ENCODE measurements around the gene RHBDF2. TPM values are rescaled to one million over a fixed set of nuclear protein-coding genes. Genes with fewer than 3 reads are reported as not detected.

RHBDF2 gene
- total RNA-seq, 4 donors from 2014 or later = 33.1 to 99.0 (median 73.5) TPM

DNA sequence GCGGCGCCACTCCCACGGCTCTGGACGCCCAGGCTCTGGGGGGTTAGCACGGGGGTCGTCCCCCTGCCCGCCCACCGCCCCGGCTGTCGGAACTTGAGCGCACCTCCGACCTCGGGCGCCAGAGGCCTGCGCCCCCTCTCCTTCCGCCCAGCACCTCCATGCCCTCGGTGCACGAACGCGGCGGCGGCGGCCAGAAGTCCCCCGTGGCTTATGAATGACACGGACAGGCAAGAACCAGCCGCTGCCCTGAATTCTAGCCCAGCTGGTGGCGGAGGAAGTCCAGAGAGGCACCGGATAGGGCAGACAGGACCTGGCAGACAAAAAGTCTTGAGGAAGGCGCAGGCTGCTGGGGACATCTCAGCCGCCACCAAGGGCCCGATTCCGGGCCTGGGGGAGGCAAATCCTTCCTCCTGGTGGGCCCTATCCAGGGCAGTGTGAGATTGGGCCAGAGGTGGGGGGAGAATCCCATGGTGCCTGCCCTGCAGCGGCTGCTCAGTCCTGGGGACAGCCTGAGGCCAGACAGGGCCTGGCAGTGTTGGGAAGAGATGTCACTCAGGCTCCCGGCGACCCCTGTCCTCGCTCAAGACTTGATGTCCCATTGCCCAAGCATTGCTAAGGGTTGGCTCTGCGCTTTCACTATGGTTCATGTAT lies 37.2 kb upstream of the RHBDF2 start:
- H3K27me3 ChIP-seq = no peaks in the 10 kb centered on the region
- DNase-seq (ENCODE audit: low spot score in 2 of 2) = no peak
- H3K27ac ChIP-seq = peak overlapping the region; percentile 69 to 91 (median 80)

DNA sequence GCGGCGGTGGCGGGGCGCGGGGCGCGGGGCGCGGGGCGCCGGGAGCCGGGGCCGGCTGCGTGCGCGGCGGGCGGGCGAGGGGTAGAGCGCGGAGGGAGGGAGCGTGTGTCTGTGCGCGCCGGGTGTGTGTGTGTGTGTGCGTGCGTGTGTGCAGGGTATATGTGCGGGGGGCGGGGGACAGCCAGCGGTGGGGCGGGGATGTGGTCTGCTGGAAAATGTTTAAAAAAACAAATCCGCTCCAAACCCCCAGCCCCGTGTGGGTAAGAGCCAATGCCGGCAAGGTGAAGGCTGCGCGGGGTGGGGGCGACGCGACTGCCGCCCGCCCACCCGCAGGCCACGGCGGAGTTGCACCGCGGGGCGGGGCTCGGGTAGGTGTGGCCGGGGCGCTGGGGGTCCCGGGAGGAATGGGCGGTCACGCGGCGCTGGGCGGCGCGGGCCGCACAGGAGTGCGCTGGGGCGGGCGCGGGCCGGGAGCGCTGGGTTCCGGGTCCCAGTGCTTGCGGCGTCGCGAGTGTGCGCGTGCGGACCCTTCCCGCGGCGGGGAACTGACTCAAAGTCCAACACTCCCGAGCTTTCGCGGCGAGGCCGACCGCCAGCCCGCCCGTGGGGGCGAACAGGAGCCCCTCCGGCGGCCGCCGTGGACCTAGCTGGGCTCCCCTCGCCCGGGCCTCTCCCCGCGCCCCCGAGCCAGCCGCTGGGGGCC lies 36.5 kb upstream of the RHBDF2 start, which contains the start of gene CYGB:
Gene CYGB, minus strand, starts transcription at position 132 of the 703 bp plus-strand sequence. CDS start 167 bp downstream, outside the sequence.
- peak within 1 kb of the TSS; percentile 39 to 61 (median 44) for H3K4me3 ChIP-seq
- 0 to 1% methylated on average over 10 to 20 of the region's 95 CpGs for WGBS, 2 donors
- peak within 1 kb of the TSS; percentile 72 to 91 (median 80) for H3K27ac ChIP-seq
- peaks cover 0 to 64% (median 19%) of the 10 kb centered on the region in 4 donors for H3K4me1 ChIP-seq
- DNase-seq (ENCODE audit: low spot score in 2 of 2) = peak in 1 of 2 donors; percentile 53
- no peaks in the 10 kb centered on the region for H3K27me3 ChIP-seq
- H3K9me3 ChIP-seq = no peaks in the 10 kb centered on the region
- H3K36me3 ChIP-seq = no peaks in the 10 kb centered on the region
- TF ChIP-seq POLR2A (IDR thresholded peaks at IDR 0.05) (peak in 1 of 2 donors; percentile 62), EP300 (IDR thresholded peaks at IDR 0.05) (no peak)
- TF ChIP-seq, protein P1, sequence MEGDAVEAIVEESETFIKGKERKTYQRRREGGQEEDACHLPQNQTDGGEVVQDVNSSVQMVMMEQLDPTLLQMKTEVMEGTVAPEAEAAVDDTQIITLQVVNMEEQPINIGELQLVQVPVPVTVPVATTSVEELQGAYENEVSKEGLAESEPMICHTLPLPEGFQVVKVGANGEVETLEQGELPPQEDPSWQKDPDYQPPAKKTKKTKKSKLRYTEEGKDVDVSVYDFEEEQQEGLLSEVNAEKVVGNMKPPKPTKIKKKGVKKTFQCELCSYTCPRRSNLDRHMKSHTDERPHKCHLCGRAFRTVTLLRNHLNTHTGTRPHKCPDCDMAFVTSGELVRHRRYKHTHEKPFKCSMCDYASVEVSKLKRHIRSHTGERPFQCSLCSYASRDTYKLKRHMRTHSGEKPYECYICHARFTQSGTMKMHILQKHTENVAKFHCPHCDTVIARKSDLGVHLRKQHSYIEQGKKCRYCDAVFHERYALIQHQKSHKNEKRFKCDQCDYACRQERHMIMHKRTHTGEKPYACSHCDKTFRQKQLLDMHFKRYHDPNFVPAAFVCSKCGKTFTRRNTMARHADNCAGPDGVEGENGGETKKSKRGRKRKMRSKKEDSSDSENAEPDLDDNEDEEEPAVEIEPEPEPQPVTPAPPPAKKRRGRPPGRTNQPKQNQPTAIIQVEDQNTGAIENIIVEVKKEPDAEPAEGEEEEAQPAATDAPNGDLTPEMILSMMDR (IDR thresholded peaks at IDR 0.05) = no peak

More for the DNA sequence above, 37.2 kb upstream of the RHBDF2 start:
- no peaks in the 10 kb centered on the region for H3K36me3 ChIP-seq
- H3K9me3 ChIP-seq = no peaks in the 10 kb centered on the region
- H3K4me1 ChIP-seq = peaks cover 0 to 69% (median 21%) of the 10 kb centered on the region in 4 donors
- peak overlapping the region; percentile 21 to 61 (median 40) for H3K4me3 ChIP-seq
- 40 to 51% methylated on average over 12 to 31 of the region's 37 CpGs for WGBS, 2 donors
- TF ChIP-seq POLR2A (IDR thresholded peaks at IDR 0.05) (no peak), EP300 (IDR thresholded peaks at IDR 0.05) (no peak)
- TF ChIP-seq, protein P1 (IDR thresholded peaks at IDR 0.05) = no peak

DNA sequence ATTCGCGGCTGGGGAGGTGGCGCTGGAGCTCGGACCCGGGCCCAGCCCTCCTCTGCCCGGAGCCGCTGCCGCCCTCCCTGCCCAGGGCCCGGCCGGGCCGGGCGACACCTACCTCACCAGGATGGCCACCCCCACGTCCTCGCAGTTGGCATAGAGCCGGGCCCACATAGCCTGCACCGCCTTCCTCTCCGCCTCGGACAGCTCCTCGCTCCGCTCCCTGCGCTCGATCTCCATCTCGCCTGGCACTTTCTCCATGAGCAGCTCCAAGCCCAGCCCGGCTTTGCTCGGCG lies 36.0 kb upstream of the RHBDF2 start:
- no peak for TF ChIP-seq EP300 (IDR thresholded peaks at IDR 0.05)
- TF ChIP-seq POLR2A (IDR thresholded peaks at IDR 0.05) = no peak
- TF ChIP-seq, protein P1 (IDR thresholded peaks at IDR 0.05) = no peak
- 1 to 3% methylated on average over 7 to 22 of the region's 26 CpGs for WGBS, 2 donors
- DNase-seq (ENCODE audit: low spot score in 2 of 2) = no peak
- Histone ChIP-seq H3K36me3 (no peaks in the 10 kb centered on the region), H3K27ac (peak overlapping the region; percentile 68 to 91 (median 80)), H3K4me3 (peak overlapping the region; percentile 39 to 61 (median 44)), H3K27me3 (no peaks in the 10 kb centered on the region), H3K9me3 (no peaks in the 10 kb centered on the region), H3K4me1 (peaks cover 0 to 68% (median 19%) of the 10 kb centered on the region in 4 donors)

DNA sequence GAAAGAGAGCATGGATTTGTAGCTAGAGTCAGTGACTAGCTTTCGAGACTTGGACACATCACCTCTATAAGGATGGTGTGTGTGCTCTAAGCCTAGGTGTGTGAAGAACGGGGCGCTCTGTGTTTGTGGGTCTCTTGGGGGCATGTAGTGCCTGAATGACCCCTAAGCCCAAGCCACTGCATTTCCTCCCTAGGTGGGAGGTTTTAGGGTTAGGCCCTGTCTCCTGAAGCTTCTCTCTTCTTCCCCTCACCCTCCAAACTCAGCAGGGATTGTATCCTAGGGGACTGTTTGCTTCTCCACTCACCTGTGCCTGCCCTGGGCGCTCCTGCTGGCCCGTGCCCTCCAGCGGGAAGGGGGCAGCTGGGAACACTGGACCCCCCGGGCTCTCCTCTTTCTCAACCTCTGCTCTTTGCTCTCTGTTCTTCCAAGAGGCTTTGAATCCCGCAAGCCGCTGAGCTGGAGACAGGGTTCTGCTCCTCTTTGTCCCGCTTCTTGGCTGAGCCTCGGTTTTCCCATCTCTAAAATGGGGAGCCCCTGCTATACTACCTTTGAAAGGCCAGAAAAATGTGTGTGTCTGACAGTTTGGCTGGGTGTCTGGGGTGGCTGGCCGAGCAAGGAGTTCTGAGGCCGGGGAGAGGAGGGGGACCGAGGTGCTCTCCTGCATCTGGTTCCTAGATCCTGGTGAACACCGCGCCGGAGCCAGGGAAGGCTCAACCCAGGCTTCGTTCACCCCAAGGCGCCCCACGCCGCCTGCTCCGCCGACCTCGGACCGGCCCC lies 35.5 kb upstream of the RHBDF2 start:
- DNase-seq (ENCODE audit: low spot score in 2 of 2) = no peak
- TF ChIP-seq POLR2A (IDR thresholded peaks at IDR 0.05) (no peak), EP300 (IDR thresholded peaks at IDR 0.05) (no peak)
- TF ChIP-seq, protein P1 (IDR thresholded peaks at IDR 0.05) = no peak
- Histone ChIP-seq H3K4me3 (peak overlapping the region; percentile 39 to 61 (median 44)), H3K9me3 (no peaks in the 10 kb centered on the region), H3K27me3 (no peaks in the 10 kb centered on the region), H3K27ac (peak overlapping the region; percentile 68 to 91 (median 80)), H3K36me3 (no peaks in the 10 kb centered on the region), H3K4me1 (peaks cover 0 to 74% (median 23%) of the 10 kb centered on the region in 4 donors)
- WGBS, 2 donors = 55 to 67% methylated on average over 17 to 19 of the region's 25 CpGs
